Measurements from ENCODE around the gene SSX5. TPM values are rescaled to one million over a fixed set of nuclear protein-coding genes. Genes with fewer than 3 reads are reported as not detected.
"Not testable (repeated sequence)": the region's sequence is repeated elsewhere in the genome, so short reads cannot be mapped to it uniquely, and the experiment has no call there.

The SSX5 gene
- total and polyA plus RNA-seq, 2 experiments from 2014 or later = not detected

DNA sequence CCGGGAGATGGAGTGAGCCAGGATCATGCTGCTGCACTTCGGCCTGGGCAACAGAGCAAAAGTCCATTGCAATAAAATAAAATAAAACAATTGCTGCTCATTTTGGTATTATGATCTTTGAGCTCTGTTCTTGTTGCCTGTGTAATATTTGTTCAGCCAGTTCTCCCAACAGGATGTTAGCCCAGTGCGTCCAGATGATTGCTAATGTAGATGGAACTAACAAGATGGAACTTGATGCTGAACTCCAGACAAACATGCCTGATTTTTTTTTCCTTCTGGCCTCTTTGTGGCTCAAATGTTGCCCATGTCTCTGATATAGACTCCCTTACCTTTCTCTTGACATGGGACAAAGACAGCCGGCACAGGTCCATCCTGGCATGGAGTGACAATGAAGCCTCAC lies 15.8 kb downstream of the SSX5 start:
- TF ChIP-seq, protein P1, sequence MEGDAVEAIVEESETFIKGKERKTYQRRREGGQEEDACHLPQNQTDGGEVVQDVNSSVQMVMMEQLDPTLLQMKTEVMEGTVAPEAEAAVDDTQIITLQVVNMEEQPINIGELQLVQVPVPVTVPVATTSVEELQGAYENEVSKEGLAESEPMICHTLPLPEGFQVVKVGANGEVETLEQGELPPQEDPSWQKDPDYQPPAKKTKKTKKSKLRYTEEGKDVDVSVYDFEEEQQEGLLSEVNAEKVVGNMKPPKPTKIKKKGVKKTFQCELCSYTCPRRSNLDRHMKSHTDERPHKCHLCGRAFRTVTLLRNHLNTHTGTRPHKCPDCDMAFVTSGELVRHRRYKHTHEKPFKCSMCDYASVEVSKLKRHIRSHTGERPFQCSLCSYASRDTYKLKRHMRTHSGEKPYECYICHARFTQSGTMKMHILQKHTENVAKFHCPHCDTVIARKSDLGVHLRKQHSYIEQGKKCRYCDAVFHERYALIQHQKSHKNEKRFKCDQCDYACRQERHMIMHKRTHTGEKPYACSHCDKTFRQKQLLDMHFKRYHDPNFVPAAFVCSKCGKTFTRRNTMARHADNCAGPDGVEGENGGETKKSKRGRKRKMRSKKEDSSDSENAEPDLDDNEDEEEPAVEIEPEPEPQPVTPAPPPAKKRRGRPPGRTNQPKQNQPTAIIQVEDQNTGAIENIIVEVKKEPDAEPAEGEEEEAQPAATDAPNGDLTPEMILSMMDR (IDR thresholded peaks at IDR 0.05; ENCODE audit: poor library complexity) = no peak
- TF ChIP-seq EZH2phosphoT487 (IDR thresholded peaks at IDR 0.05; ENCODE audit: low read depth, severe bottlenecking, unreplicated experiment) (no peak), EZH2 (IDR thresholded peaks at IDR 0.05; ENCODE audit: borderline replicate concordance) (no peak)
- H3K9me2 ChIP-seq (replicated peaks; ENCODE audit: insufficient read depth) = no peaks in the 10 kb centered on the region
- 86% methylated on average over 4 of the region's 4 CpGs for WGBS (ENCODE audit: low lambda C conversion rate, missing lambda C conversion rate)

DNA sequence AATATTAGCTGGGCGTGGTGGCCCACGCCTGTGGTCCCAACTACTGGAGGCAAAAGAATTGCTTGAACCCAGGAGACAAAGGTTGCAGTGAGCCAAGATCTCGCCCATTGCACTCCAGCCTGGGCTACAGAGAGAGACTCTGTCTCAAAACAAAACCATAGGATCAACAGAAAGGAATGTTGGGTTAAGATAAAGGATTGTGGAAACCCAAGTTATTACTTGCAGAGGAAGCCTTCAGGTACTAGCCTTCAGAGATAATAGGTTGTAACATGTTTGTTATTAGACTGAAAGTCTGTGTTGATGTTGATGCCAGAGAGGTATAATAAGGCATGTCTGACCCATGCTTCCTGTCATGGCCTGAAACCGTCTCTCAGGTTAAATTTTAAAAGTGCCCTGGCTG lies 16.9 kb downstream of the SSX5 start:
- WGBS (ENCODE audit: low lambda C conversion rate, missing lambda C conversion rate) = 73% methylated on average over 4 of the region's 4 CpGs
- no peak for DNase-seq (ENCODE audit: low spot score)
- H3K36me3 ChIP-seq (replicated peaks; ENCODE audit: insufficient read depth, low read depth) = no peaks in the 10 kb centered on the region

More for the DNA sequence above, 15.8 kb downstream of the SSX5 start:
- H3K4me1 ChIP-seq (ENCODE audit: insufficient read depth) = no peaks in the 10 kb centered on the region
- no peaks in the 10 kb centered on the region for H3K36me3 ChIP-seq (replicated peaks; ENCODE audit: insufficient read depth, low read depth)
- H2AFZ ChIP-seq = no peak overlapping the region
- H3K4me2 ChIP-seq = no peak overlapping the region
- H3K4me3 ChIP-seq = no peak overlapping the region
- no peaks in the 10 kb centered on the region for H3K79me2 ChIP-seq
- no peaks in the 10 kb centered on the region for H3K9me3 ChIP-seq (ENCODE audit: low read depth)
- H3K27ac ChIP-seq = no peak overlapping the region
- H4K20me1 ChIP-seq (ENCODE audit: insufficient read depth, poor library complexity, severe bottlenecking) = no peaks in the 10 kb centered on the region
- DNase-seq (ENCODE audit: low spot score) = no peak
- H3K27me3 ChIP-seq = no peaks in the 10 kb centered on the region

DNA sequence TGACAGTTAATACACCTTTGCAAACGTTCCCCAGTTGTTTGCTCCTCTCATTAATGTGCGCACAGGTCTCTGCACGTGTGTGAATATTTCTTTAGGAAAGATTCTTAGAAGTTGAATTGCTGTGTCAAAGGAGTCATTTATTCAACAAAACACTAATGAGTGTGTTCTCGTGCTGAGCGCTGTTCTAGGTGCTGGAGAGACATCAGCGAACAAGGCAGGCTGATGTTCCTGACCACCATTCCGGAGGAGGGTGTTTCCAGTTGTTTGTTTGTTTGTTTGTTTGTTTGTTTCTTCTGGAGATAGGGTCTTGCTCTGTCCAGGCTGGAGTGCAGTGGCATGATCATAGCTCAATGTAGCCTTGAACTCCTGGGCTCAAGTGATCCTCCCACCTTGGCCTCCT lies 30.3 kb downstream of the SSX5 start:
- H2AFZ ChIP-seq; H3K27ac ChIP-seq; DNase-seq (ENCODE audit: low spot score); H3K9me3 ChIP-seq (ENCODE audit: low read depth); H3K36me3 ChIP-seq (replicated peaks; ENCODE audit: insufficient read depth, low read depth); H3K4me2 ChIP-seq; H3K4me3 ChIP-seq; H4K20me1 ChIP-seq (ENCODE audit: insufficient read depth, poor library complexity, severe bottlenecking); H3K4me1 ChIP-seq (ENCODE audit: insufficient read depth); H3K9me2 ChIP-seq (replicated peaks; ENCODE audit: insufficient read depth); H3K27me3 ChIP-seq; H3K79me2 ChIP-seq: not testable (repeated sequence)
- 66% methylated on average over 7 of the region's 7 CpGs for WGBS (ENCODE audit: low lambda C conversion rate, missing lambda C conversion rate)

More for the DNA sequence above, 16.9 kb downstream of the SSX5 start:
- no peak overlapping the region for H3K4me2 ChIP-seq
- no peak overlapping the region for H2AFZ ChIP-seq
- H3K27ac ChIP-seq = no peak overlapping the region
- no peaks in the 10 kb centered on the region for H3K27me3 ChIP-seq
- no peaks in the 10 kb centered on the region for H3K9me3 ChIP-seq (ENCODE audit: low read depth)
- H3K4me3 ChIP-seq = no peak overlapping the region
- H3K79me2 ChIP-seq = no peaks in the 10 kb centered on the region
- no peaks in the 10 kb centered on the region for H3K4me1 ChIP-seq (ENCODE audit: insufficient read depth)
- TF ChIP-seq EZH2phosphoT487 (IDR thresholded peaks at IDR 0.05; ENCODE audit: low read depth, severe bottlenecking, unreplicated experiment) = no peak
- no peaks in the 10 kb centered on the region for H3K9me2 ChIP-seq (replicated peaks; ENCODE audit: insufficient read depth)
- no peaks in the 10 kb centered on the region for H4K20me1 ChIP-seq (ENCODE audit: insufficient read depth, poor library complexity, severe bottlenecking)

DNA sequence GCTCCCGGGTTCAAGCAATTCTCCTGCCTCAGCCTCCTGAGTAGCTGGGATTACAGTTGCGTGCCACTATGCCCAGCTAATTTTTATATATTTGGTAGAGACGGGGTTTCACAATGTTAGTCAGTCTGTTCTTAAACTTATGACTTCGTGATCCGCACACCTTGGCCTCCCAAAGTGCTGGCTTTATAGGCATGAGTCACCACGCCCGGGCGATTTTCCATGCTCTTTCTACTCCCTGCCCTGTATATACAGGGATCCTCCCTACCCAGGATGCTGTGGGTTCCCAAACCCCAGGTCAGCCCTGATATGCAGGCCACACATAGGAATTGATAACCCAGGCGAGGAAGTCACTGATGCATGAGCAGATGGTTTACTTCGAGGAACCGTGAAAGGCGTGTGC lies 31.4 kb downstream of the SSX5 start:
- Histone ChIP-seq H4K20me1 (ENCODE audit: insufficient read depth, poor library complexity, severe bottlenecking) (no peaks in the 10 kb centered on the region), H3K4me1 (ENCODE audit: insufficient read depth) (no peaks in the 10 kb centered on the region), H2AFZ (no peak overlapping the region), H3K9me2 (replicated peaks; ENCODE audit: insufficient read depth) (no peaks in the 10 kb centered on the region), H3K9me3 (ENCODE audit: low read depth) (no peaks in the 10 kb centered on the region), H3K27ac (no peak overlapping the region), H3K4me2 (no peak overlapping the region), H3K4me3 (no peak overlapping the region), H3K36me3 (replicated peaks; ENCODE audit: insufficient read depth, low read depth) (no peaks in the 10 kb centered on the region), H3K27me3 (no peaks in the 10 kb centered on the region), H3K79me2 (no peaks in the 10 kb centered on the region)
- TF ChIP-seq, protein P1 (IDR thresholded peaks at IDR 0.05; ENCODE audit: poor library complexity) = no peak
- no peak for TF ChIP-seq EZH2 (IDR thresholded peaks at IDR 0.05; ENCODE audit: borderline replicate concordance)
- no peak for TF ChIP-seq EZH2phosphoT487 (IDR thresholded peaks at IDR 0.05; ENCODE audit: low read depth, severe bottlenecking, unreplicated experiment)
- no peak for DNase-seq (ENCODE audit: low spot score)
- 81% methylated on average over 12 of the region's 12 CpGs for WGBS (ENCODE audit: low lambda C conversion rate, missing lambda C conversion rate)
